NCI-H1048 (cell line): ENCODE data around the gene FNDC4.
"Not testable (repeated sequence)": the region's sequence is repeated elsewhere in the genome, so short reads cannot be mapped to it uniquely, and the experiment has no call there.

Experiments
- DNase-seq: peaks from one replicate; lab custom pipeline; 2025; lab: John Stamatoyannopoulos, UW

Gene FNDC4, protein sequence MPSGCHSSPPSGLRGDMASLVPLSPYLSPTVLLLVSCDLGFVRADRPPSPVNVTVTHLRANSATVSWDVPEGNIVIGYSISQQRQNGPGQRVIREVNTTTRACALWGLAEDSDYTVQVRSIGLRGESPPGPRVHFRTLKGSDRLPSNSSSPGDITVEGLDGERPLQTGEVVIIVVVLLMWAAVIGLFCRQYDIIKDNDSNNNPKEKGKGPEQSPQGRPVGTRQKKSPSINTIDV

GRCh38 chr2:27494944-27495554 lies at the start of gene FNDC4:
TSS of gene FNDC4 (minus strand) at chr2:27495200. CDS start at chr2:27494679, 521 bp downstream.
- no peak for DNase-seq

DNA sequence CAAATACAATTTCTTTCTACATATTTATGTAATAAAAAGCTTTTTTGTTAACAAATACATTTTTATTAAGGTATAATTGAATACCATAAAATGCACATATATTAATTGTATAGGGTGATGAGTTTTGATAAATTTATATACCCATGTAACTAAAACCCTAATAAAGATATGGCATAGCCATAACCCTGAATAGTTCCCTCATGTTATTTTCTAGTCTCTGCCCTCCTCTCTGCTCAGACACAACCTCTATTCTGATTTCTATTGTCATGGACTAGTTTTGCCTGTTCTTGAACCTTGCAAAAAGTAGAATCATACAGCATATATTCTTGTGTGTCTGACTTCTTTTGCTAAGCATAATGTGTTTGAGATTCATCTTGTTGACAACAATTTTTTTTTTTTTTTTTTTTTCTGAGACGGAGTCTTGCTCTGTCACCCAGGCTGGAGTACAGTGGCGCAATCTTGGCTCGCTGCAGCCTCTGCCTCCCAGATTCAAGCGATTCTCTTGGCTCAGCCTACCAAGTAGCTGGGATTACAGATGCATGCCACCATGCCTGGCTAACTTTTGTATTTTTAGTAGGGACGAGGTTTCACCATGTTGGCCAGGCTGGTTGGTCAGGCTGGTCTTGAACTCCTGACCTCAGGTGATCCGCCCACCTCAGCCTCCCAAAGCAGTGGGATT lies 49.3 kb upstream of the FNDC4 start:
- no peak for DNase-seq

DNA sequence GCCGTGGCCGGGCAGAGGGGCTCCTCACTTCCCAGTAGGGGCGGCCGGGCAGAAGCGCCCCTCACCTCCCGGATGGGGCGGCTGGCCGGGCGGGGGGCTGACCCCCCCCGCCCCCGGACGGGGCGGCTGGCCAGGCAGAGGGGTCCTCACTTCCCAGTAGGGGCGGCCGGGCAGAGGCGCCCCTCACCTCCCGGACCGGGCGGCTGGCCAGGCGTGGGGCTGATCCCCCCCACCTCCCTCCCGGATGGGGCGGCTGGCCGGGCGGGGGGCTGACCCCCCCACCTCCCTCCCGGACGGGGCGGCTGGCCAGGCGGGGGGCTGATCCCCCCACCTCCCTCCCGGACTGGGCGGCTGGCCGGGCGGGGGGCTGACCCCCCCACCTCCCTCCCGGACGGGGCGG lies 44.6 kb upstream of the FNDC4 start:
- not testable (repeated sequence) for DNase-seq

DNA sequence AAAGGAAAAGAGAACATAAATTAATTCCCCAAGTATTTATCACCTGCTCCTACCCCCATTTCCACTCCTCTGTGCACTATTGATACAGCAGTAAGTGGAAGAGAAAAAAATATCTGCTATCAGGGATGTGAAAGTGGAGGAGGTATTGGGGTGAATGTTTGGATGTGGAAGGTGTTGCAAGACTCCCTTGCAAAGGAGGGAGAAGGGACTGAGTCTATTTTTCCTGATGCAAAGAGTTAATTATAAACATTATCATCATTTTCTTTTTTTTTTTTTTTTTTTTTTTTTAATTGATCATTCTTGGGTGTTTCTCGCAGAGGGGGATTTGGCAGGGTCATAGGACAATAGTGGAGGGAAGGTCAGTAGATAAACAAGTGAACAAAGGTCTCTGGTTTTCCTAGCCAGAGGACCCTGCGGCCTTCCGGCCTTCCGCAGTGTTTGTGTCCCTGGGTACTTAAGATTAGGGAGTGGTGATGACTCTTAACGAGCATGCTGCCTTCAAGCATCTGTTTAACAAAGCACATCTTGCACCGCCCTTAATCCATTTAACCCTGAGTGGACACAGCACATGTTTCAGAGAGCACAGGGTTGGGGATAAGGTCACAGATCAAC lies 43.9 kb upstream of the FNDC4 start:
- DNase-seq, result not testable (repeated sequence)

- DNase-seq, result no peak
Measured at GRCh38 chr2:27537287-27537686, 42.3 kb upstream of the FNDC4 start.

DNA sequence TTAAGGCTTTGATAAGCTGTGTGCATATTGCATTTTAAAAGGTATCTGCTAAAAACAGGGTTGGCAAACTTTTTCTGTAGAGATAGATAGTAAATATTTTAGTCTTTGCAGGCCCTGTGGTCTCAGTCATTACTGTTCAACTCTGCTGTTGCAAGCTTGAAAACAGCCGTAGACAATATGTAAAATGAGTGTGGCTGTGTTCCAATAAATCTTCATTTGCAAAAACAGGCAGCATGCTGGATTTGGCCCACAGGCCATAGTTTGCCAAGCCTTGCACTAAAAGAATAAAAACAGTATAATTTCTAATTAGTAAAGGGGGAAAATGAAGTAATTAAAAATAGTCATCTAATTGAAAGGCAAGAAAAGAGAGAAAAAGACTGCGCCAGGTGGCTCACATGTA lies 37.0 kb upstream of the FNDC4 start:
- no peak for DNase-seq

DNA sequence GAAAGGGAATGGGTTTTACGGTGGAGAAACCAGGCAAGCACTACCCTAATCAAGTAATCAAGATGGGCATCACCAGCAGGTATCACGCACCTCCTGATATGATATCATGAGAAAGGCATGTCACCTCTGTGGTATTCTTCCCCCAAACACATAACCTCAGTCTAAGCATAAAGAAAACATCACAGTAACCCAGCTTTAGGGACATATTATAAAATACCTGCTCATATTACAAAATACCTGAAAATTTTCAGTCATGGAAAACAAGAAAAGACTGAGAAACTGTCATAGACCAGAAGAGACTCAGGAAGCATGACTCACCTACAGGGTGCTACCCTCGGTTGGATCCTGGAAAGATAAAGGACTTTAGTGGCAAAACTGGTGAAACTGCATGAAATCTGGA lies 32.2 kb upstream of the FNDC4 start:
- DNase-seq, result no peak

GRCh38 chr2:27522400-27522945 lies 27.5 kb upstream of the FNDC4 start:
- DNase-seq, result no peak

- DNase-seq, result no peak
Measured at GRCh38 chr2:27520316-27520715, 25.3 kb upstream of the FNDC4 start.

DNA sequence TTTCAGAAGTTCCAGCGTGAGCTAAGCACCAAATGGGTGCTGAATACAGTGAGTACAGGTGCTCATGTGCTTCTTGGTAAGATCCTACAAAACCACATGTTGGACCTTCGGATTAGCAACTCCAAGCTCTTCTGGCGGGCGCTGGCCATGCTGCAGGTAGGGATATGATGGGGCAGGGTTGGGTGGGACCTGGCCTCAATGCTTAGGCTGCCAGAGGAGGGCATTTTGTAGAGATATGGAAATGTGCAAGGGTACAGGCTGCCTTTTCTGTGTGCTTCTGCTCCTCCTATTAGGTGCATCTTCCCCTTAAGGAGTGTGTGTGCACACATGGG lies 23.7 kb upstream of the FNDC4 start:
- no peak for DNase-seq

- DNase-seq, result no peak
Measured at GRCh38 chr2:27518113-27518781, 23.2 kb upstream of the FNDC4 start.

- no peak for DNase-seq
Measured at GRCh38 chr2:27509326-27509725, 14.3 kb upstream of the FNDC4 start.

DNA sequence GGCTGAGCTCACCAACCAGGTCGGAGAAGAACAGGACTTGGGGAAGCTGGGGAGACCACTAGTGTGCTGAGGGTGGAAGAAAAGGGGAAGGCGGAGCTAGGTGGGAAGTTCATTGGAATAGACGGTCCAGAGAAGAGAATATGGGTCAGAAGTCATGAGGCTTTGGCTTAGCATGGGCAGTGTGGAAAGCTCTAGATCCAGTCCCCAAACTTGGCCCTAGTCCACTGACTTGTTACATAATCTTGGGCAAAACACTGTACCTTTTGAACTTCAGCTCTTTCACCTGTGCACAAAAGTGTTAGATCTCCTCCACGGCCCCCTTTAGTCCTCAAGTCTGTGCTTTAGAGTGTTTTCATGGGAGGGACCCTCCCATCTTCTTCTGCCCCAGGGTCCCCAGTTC lies 12.3 kb upstream of the FNDC4 start:
- no peak for DNase-seq

- DNase-seq, result no peak
Measured at GRCh38 chr2:27506587-27506986, 11.6 kb upstream of the FNDC4 start.

DNA sequence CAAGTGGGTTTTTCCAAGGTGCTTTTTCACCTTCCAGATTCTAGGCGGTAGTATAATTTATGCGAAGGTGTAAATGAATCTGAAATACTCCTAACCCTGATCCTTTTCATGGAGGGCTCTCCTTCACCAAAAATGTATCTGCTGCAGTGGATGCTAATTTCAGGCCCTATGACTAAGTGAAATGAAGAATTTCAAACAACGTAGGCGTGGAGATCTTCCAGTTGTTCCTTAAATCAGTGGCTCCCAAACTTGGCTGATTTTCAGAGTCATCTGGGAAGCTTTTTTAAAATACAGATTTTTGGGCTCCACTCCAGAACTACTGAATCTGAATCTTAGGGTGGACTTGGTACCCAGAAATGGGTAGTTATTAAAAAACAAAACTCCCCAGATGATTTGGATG lies 7.1 kb upstream of the FNDC4 start:
- DNase-seq, result no peak

GRCh38 chr2:27501042-27501441 lies 6.0 kb upstream of the FNDC4 start:
- DNase-seq, result no peak

DNA sequence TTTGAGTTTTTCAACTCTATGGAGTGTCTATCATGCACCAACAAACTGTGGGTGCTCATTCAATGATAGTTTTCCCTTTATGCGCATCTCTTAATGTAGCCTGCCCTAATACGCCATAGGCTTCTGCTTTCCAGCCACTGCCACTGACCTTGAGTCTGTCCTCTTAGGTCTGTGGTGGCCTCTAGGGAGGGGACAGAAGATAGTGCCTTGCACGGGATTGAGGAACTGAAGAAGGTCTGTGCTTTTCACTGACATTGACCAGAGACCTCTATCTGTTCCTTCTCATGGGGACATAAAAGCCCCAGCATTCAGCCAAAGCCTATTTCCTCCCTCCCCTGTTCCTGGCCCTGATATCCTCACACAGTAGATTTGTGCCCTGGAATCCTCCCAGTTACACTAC lies 4.0 kb upstream of the FNDC4 start:
- no peak for DNase-seq

GRCh38 chr2:27497288-27497627 lies 2.3 kb upstream of the FNDC4 start:
- no peak for DNase-seq

DNA sequence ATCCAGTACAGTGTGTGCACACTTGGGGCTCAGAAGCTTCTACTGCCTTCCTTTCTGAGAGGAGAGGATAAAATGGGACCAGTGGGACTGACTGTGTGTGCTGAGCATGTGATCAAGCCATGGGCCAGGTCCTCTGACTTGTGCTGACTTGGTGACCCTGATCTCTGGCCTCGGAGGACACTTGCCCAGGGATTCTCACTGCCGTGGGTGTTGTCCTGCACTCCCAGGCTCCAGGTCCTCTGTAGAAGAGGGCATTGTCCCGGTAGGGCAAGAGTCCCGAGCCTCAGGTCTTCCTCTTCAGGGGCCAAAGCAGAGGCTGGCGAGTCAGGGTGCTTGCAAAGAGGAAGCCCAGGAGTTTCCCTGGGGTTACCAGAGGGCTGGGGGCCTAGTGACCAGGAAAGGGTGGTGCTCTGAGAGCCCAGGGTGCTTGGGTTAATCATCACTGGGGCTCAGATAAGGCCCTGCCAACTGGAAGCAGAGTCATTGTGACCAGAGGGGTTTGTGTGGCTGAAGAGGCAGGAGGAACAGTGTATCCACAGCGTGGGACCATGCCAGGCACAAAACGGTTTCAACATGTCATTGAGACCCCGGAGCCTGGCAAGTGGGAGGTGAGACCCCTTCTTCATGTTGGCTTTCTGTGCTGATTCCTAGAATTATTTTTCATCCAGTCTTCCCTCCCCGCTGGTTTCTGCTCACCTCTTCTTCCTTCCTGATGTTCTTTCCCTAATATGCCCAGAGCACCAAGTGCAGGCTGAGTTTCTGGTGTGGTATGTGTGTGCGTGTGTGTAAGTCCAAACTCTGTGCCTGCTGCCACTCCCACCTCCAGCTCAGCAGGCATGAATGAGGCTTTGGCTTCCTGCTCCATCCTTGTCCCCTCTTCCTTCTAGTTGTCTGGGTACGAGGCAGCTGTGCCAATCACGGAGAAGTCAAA lies 1.6 kb upstream of the FNDC4 start, which contains the start of gene GCKR:
TSS of gene GCKR (plus strand) at position 483 of the 931 bp plus-strand sequence. CDS start at position 549, 66 bp downstream.
- no peak for DNase-seq

- no peak for DNase-seq
Measured at GRCh38 chr2:27495840-27496356, 898 bp upstream of the FNDC4 start.
